ENCODE results near the gene NDUFV1. TPM values are rescaled to one million over a fixed set of nuclear protein-coding genes. Genes with fewer than 3 reads are reported as not detected.

The NDUFV1 gene
- total and polyA plus RNA-seq, 9 of the 15 experiments (the other 6 are each of a cell fraction or from before 2014, with no cell fraction given): 10.8 to 423 (median 209) TPM

DNA sequence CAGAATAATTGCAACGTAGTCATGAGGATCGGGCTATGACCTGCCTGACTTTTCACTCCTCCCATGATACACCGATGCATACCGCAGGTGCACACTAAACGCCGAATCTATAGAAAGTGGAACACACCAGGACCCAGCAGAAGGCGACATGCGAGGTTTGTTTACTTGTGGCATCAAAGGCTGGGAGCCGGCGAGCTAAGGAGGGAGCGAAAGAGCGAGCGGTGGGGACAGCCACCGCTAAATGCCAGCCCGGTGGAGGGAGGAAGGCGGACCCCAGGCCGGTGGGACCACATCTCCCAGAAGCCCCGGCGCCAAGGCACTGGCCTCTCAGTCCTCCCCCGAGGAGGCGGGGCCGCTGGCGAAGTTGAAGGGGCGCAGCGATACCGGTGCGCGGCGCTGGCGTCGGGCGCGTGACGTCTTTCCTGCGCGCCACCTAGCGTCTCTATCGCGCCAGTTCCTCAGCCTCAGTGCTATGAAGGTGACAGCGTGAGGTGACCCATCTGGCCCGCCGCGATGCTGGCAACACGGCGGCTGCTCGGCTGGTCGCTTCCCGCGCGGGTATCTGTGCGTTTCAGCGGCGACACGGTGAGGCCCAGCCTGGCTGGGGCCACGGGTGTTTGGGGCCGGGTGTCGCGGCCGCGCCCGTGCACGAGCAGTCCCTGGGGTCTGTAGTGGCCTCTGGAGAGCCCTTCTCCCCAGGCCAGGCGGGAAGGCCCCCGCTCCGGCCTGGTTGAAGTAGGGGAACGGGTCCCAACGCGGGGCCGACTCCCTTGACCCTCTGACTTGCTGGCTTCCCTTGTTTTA is at the start of gene NDUFV1 (continued):
- TF ChIP-seq, protein P1, sequence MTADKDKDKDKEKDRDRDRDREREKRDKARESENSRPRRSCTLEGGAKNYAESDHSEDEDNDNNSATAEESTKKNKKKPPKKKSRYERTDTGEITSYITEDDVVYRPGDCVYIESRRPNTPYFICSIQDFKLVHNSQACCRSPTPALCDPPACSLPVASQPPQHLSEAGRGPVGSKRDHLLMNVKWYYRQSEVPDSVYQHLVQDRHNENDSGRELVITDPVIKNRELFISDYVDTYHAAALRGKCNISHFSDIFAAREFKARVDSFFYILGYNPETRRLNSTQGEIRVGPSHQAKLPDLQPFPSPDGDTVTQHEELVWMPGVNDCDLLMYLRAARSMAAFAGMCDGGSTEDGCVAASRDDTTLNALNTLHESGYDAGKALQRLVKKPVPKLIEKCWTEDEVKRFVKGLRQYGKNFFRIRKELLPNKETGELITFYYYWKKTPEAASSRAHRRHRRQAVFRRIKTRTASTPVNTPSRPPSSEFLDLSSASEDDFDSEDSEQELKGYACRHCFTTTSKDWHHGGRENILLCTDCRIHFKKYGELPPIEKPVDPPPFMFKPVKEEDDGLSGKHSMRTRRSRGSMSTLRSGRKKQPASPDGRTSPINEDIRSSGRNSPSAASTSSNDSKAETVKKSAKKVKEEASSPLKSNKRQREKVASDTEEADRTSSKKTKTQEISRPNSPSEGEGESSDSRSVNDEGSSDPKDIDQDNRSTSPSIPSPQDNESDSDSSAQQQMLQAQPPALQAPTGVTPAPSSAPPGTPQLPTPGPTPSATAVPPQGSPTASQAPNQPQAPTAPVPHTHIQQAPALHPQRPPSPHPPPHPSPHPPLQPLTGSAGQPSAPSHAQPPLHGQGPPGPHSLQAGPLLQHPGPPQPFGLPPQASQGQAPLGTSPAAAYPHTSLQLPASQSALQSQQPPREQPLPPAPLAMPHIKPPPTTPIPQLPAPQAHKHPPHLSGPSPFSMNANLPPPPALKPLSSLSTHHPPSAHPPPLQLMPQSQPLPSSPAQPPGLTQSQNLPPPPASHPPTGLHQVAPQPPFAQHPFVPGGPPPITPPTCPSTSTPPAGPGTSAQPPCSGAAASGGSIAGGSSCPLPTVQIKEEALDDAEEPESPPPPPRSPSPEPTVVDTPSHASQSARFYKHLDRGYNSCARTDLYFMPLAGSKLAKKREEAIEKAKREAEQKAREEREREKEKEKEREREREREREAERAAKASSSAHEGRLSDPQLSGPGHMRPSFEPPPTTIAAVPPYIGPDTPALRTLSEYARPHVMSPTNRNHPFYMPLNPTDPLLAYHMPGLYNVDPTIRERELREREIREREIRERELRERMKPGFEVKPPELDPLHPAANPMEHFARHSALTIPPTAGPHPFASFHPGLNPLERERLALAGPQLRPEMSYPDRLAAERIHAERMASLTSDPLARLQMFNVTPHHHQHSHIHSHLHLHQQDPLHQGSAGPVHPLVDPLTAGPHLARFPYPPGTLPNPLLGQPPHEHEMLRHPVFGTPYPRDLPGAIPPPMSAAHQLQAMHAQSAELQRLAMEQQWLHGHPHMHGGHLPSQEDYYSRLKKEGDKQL (CRISPR knock-in tag; IDR thresholded peaks at IDR 0.05; ENCODE audit: borderline replicate concordance): peak; percentile 50; the same call in 1 of the 2 replicates
- TF ChIP-seq NEUROD1 (IDR thresholded peaks at IDR 0.05; ENCODE audit: borderline replicate concordance, low read depth, low read length, partially characterized antibody) (no peak), CBX3 (IDR thresholded peaks at IDR 0.05; ENCODE audit: borderline replicate concordance in 1 of 2, low read length in 2 of 2) (0 out of 3 replicates have a peak, but pooled peaks of 1 of the 2 experiments have one; percentile 15), RBM25 (IDR thresholded peaks at IDR 0.05; ENCODE audit: low read depth, low read length, severe bottlenecking) (no peak), ILK (tag; IDR thresholded peaks at IDR 0.05; ENCODE audit: borderline replicate concordance, low read depth) (no peak), GTF2A2 (tag; IDR thresholded peaks at IDR 0.05) (no peak), ZNF444 (CRISPR knock-in tag; IDR thresholded peaks at IDR 0.05) (no peak), CBX1 (IDR thresholded peaks at IDR 0.05; ENCODE audit: low read depth) (no peak)
- TF ChIP-seq, protein P2, sequence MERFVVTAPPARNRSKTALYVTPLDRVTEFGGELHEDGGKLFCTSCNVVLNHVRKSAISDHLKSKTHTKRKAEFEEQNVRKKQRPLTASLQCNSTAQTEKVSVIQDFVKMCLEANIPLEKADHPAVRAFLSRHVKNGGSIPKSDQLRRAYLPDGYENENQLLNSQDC (CRISPR knock-in tag; IDR thresholded peaks at IDR 0.05): no peak
- TF ChIP-seq, protein P3, sequence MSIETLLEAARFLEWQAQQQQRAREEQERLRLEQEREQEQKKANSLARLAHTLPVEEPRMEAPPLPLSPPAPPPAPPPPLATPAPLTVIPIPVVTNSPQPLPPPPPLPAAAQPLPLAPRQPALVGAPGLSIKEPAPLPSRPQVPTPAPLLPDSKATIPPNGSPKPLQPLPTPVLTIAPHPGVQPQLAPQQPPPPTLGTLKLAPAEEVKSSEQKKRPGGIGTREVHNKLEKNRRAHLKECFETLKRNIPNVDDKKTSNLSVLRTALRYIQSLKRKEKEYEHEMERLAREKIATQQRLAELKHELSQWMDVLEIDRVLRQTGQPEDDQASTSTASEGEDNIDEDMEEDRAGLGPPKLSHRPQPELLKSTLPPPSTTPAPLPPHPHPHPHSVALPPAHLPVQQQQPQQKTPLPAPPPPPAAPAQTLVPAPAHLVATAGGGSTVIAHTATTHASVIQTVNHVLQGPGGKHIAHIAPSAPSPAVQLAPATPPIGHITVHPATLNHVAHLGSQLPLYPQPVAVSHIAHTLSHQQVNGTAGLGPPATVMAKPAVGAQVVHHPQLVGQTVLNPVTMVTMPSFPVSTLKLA (conservative IDR thresholded peaks at IDR 0.05): peak; percentile 67 to 92
- TF ChIP-seq, protein P4, sequence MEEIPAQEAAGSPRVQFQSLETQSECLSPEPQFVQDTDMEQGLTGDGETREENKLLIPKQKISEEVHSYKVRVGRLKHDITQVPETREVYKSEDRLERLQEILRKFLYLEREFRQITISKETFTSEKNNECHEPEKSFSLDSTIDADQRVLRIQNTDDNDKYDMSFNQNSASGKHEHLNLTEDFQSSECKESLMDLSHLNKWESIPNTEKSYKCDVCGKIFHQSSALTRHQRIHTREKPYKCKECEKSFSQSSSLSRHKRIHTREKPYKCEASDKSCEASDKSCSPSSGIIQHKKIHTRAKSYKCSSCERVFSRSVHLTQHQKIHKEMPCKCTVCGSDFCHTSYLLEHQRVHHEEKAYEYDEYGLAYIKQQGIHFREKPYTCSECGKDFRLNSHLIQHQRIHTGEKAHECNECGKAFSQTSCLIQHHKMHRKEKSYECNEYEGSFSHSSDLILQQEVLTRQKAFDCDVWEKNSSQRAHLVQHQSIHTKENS (CRISPR knock-in tag; IDR thresholded peaks at IDR 0.05): no peak
- TF ChIP-seq, protein P5, sequence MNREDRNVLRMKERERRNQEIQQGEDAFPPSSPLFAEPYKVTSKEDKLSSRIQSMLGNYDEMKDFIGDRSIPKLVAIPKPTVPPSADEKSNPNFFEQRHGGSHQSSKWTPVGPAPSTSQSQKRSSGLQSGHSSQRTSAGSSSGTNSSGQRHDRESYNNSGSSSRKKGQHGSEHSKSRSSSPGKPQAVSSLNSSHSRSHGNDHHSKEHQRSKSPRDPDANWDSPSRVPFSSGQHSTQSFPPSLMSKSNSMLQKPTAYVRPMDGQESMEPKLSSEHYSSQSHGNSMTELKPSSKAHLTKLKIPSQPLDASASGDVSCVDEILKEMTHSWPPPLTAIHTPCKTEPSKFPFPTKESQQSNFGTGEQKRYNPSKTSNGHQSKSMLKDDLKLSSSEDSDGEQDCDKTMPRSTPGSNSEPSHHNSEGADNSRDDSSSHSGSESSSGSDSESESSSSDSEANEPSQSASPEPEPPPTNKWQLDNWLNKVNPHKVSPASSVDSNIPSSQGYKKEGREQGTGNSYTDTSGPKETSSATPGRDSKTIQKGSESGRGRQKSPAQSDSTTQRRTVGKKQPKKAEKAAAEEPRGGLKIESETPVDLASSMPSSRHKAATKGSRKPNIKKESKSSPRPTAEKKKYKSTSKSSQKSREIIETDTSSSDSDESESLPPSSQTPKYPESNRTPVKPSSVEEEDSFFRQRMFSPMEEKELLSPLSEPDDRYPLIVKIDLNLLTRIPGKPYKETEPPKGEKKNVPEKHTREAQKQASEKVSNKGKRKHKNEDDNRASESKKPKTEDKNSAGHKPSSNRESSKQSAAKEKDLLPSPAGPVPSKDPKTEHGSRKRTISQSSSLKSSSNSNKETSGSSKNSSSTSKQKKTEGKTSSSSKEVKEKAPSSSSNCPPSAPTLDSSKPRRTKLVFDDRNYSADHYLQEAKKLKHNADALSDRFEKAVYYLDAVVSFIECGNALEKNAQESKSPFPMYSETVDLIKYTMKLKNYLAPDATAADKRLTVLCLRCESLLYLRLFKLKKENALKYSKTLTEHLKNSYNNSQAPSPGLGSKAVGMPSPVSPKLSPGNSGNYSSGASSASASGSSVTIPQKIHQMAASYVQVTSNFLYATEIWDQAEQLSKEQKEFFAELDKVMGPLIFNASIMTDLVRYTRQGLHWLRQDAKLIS (CRISPR knock-in tag; IDR thresholded peaks at IDR 0.05): peak; percentile 42; the same call in 1 of the 2 replicates
